K562 (cell line): Measurements from ENCODE around the gene SRC. TPM values are rescaled to one million over a fixed set of nuclear protein-coding genes. Genes with fewer than 3 reads are reported as not detected.
A peak's percentile ranks its signal among the peaks of the same experiment; 100 is the strongest.

Experiments
- ATAC-seq: fragments of 200-7000 bp; cut with Tn5 transposase; 3 replicates; pipeline ENCODE4 v1.9.1; 2020; ENCODE audit warnings: moderate library complexity
- BruUV-seq: library from RNA; stranded (reverse); fragments of 400-500 nt; replicated peaks from 2 replicates; lab custom pipeline; 2021; lab: Mats Ljungman, UMichigan
- CTCF ChIA-PET: fragments of 300-600 bp; formaldehyde crosslinking; extraction: SDS; loops from one replicate; lab custom pipeline; 2021; ENCODE audit warnings: low intra/inter-chr PET ratio; lab: Yijun Ruan, JAX
- POLR2A ChIA-PET: fragments of 300-600, 350-650 bp; sonication (Branson Sonifier 250); formaldehyde crosslinking; extraction: SDS; loops from one replicate; lab custom pipeline; 2021; ENCODE audit warnings: antibody characterized with exemption, inconsistent platforms; lab: Yijun Ruan, JAX
- DNase-seq, 4 experiments: peaks; one replicate each; pipeline versions ENCODE4 v3.0.0 to v3.0.0-alpha.2; 2011 to 2018; ENCODE audit warnings: low spot score in 3 of 4, mixed read lengths in 3 of 4; ENCODE audit errors: extremely low read depth in 1 of 4
- FAIRE-seq: peaks from 2 replicates; lab custom pipeline; 2011; peaks lifted over from hg19 to GRCh38; lab: Jason Lieb, UNC
- H2AFZ ChIP-seq: 2 replicates; pipeline ENCODE4 v1.6.0; 2011; ENCODE audit warnings: low read depth, low read length, control low read depth, inconsistent platforms
- H3K27ac ChIP-seq: fragments of 200-600 bp; 3 replicates; pipeline ENCODE4 v1.8.0; 2011; ENCODE audit warnings: low read depth, mild to moderate bottlenecking, control low read depth, inconsistent platforms, low read length, moderate library complexity, mixed read lengths; ENCODE audit errors: extremely low read depth
- H3K27me3 ChIP-seq, 2 experiments: fragments of 300-600 bp in 1 of 2; 2 replicates in 1 of 2; 3 replicates in 1 of 2; pipeline versions ENCODE4 v1.6.0 to v1.8.0; 2011; ENCODE audit warnings: inconsistent platforms in 2 of 2, low read length in 2 of 2, mild to moderate bottlenecking in 1 of 2, mixed read lengths in 1 of 2, moderate library complexity in 1 of 2; ENCODE audit not compliant: control insufficient read depth in 2 of 2, insufficient read depth in 2 of 2
- H3K36me3 ChIP-seq: fragments of 300-600 bp; 3 replicates; pipeline ENCODE4 v1.8.0; 2011; ENCODE audit warnings: mild to moderate bottlenecking, low read length, inconsistent platforms; ENCODE audit not compliant: control insufficient read depth, insufficient read depth
- H3K4me1 ChIP-seq, 2 experiments: fragments of 200-600 bp in 1 of 2; replicated peaks in 1 of 2; 2 replicates in 1 of 2; 3 replicates in 1 of 2; pipeline versions ENCODE4 v1.5.1 to v1.8.0; 2011; ENCODE audit warnings: inconsistent platforms in 2 of 2, low read length in 2 of 2, mild to moderate bottlenecking in 1 of 2, mixed read lengths in 1 of 2, moderate library complexity in 1 of 2; ENCODE audit not compliant: control insufficient read depth in 2 of 2, insufficient read depth in 2 of 2
- H3K4me2 ChIP-seq: 2 replicates; pipeline ENCODE4 v1.6.1; 2011; ENCODE audit warnings: low read length, control low read depth, inconsistent platforms, mixed read lengths; ENCODE audit not compliant: insufficient read depth
- H3K4me3 ChIP-seq: fragments of 200-600 bp; sonication (generic), shearing (Covaris generic); 2 replicates; pipeline ENCODE4 v1.5.1; 2016; ENCODE audit warnings: control low read depth, inconsistent platforms
- H3K79me2 ChIP-seq: fragments of 200-600 bp; 3 replicates; pipeline ENCODE4 v1.8.0; 2011; ENCODE audit warnings: low read length, inconsistent platforms; ENCODE audit not compliant: control insufficient read depth, insufficient read depth
- H3K9ac ChIP-seq, 2 experiments: 2 replicates each; pipeline versions ENCODE4 v1.6.0 to v1.6.1; 2011; ENCODE audit warnings: low read depth in 2 of 2, low read length in 2 of 2, control low read depth in 1 of 2, inconsistent platforms in 1 of 2, mild to moderate bottlenecking in 1 of 2, mixed read lengths in 1 of 2; ENCODE audit not compliant: insufficient read depth in 1 of 2
- H3K9me1 ChIP-seq: one replicate; pipeline ENCODE4 v1.6.0; 2011; ENCODE audit warnings: inconsistent platforms, mild to moderate bottlenecking, low read length, moderate library complexity; ENCODE audit not compliant: control insufficient read depth, insufficient read depth
- H3K9me3 ChIP-seq: replicated peaks from 2 replicates; pipeline ENCODE4 v1.5.1; 2011; ENCODE audit warnings: low read depth, low read length, inconsistent platforms; ENCODE audit not compliant: control insufficient read depth, insufficient read depth
- H4K20me1 ChIP-seq: replicated peaks from 2 replicates; pipeline ENCODE4 v1.6.1; 2011; ENCODE audit warnings: low read length, inconsistent platforms, mixed read lengths; ENCODE audit not compliant: control insufficient read depth, insufficient read depth
- HNRNPLL ChIP-seq: fragments of 200-400 bp; formaldehyde crosslinking; IDR thresholded peaks from 2 replicates; pipeline ENCODE4 v1.6.1; 2017; ENCODE audit warnings: low read length, low read depth, mild to moderate bottlenecking; ENCODE audit not compliant: poor library complexity, severe bottlenecking
- ZFP36 ChIP-seq: fragments of 150-350 bp; IDR thresholded peaks from 2 replicates; pipeline ENCODE4 v1.6.1; 2018; ENCODE audit warnings: low read length, low read depth; ENCODE audit not compliant: partially characterized antibody
- WGBS: fragments of 100-300 bp; shearing (Covaris generic); methylation state at CpG from one replicate; pipeline ENCODE4 v1.1.6; 2016; ENCODE audit warnings: low coverage, mixed read lengths; ENCODE audit not compliant: insufficient coverage; ENCODE audit errors: missing lambda C conversion rate; 5-methylcytosine and 5-hydroxymethylcytosine counted together
- in situ Hi-C: fragments of 300-500 bp; cut with MboI; formaldehyde crosslinking; loops from 4 replicates; pipeline ENCODE4 v1.15.0; 2018; ENCODE audit warnings: inconsistent platforms, mixed read lengths
- intact Hi-C: fragments of 100-400 bp; cut with micrococcal nuclease; formaldehyde crosslinking; loops from 2 replicates; pipeline ENCODE4 v1.14.2; 2022
- polyA plus RNA-seq, 8 experiments: library from polyadenylated mRNA; depleted of rRNA in 4 of 8; stranded (reverse) in 5 of 8; unstranded in 3 of 8; fragments of >200 nt; fragmentation: Nextera tagmentation in 2 of 8; fragmentation: Illumina TruSeq in 1 of 8; extraction: Ambion mirVana in 2 of 8; extraction: Trizol in 1 of 8; gene quantifications; 2 replicates each; pipeline versions ENCODE4 v1.2.1 to v1.2.3, GENCODE V29; 2011 to 2014; ENCODE audit warnings: inconsistent platforms in 1 of 8, missing spikeins in 1 of 8
- total RNA-seq, 7 experiments: library from RNA; depleted of rRNA in 6 of 7; stranded (reverse); fragments of >200 nt in 6 of 7; fragmentation: Illumina TruSeq in 2 of 7; extraction: Trizol in 2 of 7; gene quantifications; 2 replicates each; pipeline versions ENCODE4 v1.2.1 to v1.2.3, GENCODE V29; 2011 to 2021; ENCODE audit warnings: low replicate concordance in 1 of 7
- TF ChIP-seq, protein P1 (sequence below): sonication (generic); formaldehyde crosslinking; IDR thresholded peaks from 2 replicates; pipeline ENCODE4 v1.8.0; 2022; ENCODE audit warnings: missing genetic modification reagents, mild to moderate bottlenecking, borderline replicate concordance
- TF ChIP-seq, protein P2 (sequence below): fragments of 250-450 bp; sonication (Bioruptor Pico); IDR thresholded peaks from 2 replicates; pipeline ENCODE4 v1.8.0; 2022; ENCODE audit warnings: inconsistent platforms

The SRC gene
- total and polyA plus RNA-seq, 9 of the 15 experiments (the other 6 are each of a cell fraction or from before 2014, with no cell fraction given), result 0.06 to 8.5 (median 3.1) TPM

GRCh38 chr20:37398750-37399621 is 53.0 kb downstream of the SRC start (continued):
- TF ChIP-seq, protein P1, sequence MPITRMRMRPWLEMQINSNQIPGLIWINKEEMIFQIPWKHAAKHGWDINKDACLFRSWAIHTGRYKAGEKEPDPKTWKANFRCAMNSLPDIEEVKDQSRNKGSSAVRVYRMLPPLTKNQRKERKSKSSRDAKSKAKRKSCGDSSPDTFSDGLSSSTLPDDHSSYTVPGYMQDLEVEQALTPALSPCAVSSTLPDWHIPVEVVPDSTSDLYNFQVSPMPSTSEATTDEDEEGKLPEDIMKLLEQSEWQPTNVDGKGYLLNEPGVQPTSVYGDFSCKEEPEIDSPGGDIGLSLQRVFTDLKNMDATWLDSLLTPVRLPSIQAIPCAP (CRISPR knock-in tag), result no peak
- no peak for TF ChIP-seq HNRNPLL

- Histone ChIP-seq H3K9me3 (no peaks in the 10 kb centered on the region), H4K20me1 (no peaks in the 10 kb centered on the region), H2AFZ (no peak overlapping the region), H3K79me2 (no peaks in the 10 kb centered on the region), H3K9ac (no peak overlapping the region), H3K36me3 (no peaks in the 10 kb centered on the region), H3K27ac (no peak overlapping the region), H3K4me1 (peaks cover 12 to 46% of the 10 kb centered on the region in 2 experiments; a peak in 4 of 5 replicates), H3K9me1 (peaks cover 5% of the 10 kb centered on the region), H3K4me3 (no peak overlapping the region), H3K27me3 (no peaks in the 10 kb centered on the region), H3K4me2 (no peak overlapping the region)
- POLR2A ChIA-PET, result no interaction called here
- 58% methylated on average over 8 of the region's 9 CpGs for WGBS
- ATAC-seq, result no peak
- intact Hi-C loops, result no loop called here
- no peak for DNase-seq
- no peak for FAIRE-seq
- TF ChIP-seq, protein P2, sequence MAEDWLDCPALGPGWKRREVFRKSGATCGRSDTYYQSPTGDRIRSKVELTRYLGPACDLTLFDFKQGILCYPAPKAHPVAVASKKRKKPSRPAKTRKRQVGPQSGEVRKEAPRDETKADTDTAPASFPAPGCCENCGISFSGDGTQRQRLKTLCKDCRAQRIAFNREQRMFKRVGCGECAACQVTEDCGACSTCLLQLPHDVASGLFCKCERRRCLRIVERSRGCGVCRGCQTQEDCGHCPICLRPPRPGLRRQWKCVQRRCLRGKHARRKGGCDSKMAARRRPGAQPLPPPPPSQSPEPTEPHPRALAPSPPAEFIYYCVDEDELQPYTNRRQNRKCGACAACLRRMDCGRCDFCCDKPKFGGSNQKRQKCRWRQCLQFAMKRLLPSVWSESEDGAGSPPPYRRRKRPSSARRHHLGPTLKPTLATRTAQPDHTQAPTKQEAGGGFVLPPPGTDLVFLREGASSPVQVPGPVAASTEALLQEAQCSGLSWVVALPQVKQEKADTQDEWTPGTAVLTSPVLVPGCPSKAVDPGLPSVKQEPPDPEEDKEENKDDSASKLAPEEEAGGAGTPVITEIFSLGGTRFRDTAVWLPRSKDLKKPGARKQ (CRISPR knock-in tag), result no peak
- peak; percentile 87 for TF ChIP-seq ZFP36
- in situ Hi-C loops, result no loop called here
- no TSS peak for BruUV-seq
- CTCF ChIA-PET, result no interaction called here
Measured at GRCh38 chr20:37401282-37401929, 55.5 kb downstream of the SRC start.
